PC-3 (cell line): ENCODE measurements around the gene MEG3. TPM values are rescaled to one million over a fixed set of nuclear protein-coding genes. Genes with fewer than 3 reads are reported as not detected.
A peak's percentile ranks its signal among the peaks of the same experiment; 100 is the strongest.

Experiments used
- ATAC-seq: fragments of 200-7000 bp; cut with Tn5 transposase; 2 replicates; pipeline ENCODE4 v1.9.1; 2020; ENCODE audit warnings: mild to moderate bottlenecking, moderate library complexity
- BruUV-seq: library from RNA; stranded (reverse); fragments of 400-500 nt; replicated peaks from 2 replicates; lab custom pipeline; 2021; lab: Mats Ljungman, UMichigan
- CTCF ChIA-PET: fragments of 300-600 bp; sonication (Branson Sonifier 250); formaldehyde crosslinking; loops from one replicate; lab custom pipeline; 2022; ENCODE audit warnings: antibody characterized with exemption; lab: Charles Lee
- POLR2A ChIA-PET: fragments of 300-600 bp; sonication (Branson Sonifier 250); formaldehyde crosslinking; loops from one replicate; lab custom pipeline; 2022; ENCODE audit warnings: antibody characterized with exemption; ENCODE audit not compliant: unreplicated experiment; lab: Charles Lee
- DNase-seq: peaks from one replicate; pipeline ENCODE4 v3.0.0-alpha.2; 2015
- H2AFZ ChIP-seq: fragments of 300-600 bp; sonication (generic); 2 replicates; pipeline ENCODE4 v1.6.0; 2016; ENCODE audit warnings: antibody characterized with exemption, low read length
- H3F3A ChIP-seq: fragments of 300-600 bp; sonication (generic); one replicate; pipeline ENCODE4 v1.6.0; 2017; ENCODE audit warnings: antibody characterized with exemption, low read length, control low read depth, mild to moderate bottlenecking; ENCODE audit not compliant: unreplicated experiment
- H3K27ac ChIP-seq: fragments of 300-600 bp; sonication (generic); 2 replicates; pipeline ENCODE4 v1.5.1; 2016; ENCODE audit warnings: mild to moderate bottlenecking, low read length
- H3K27me3 ChIP-seq: fragments of 300-600 bp; sonication (generic); 2 replicates; pipeline ENCODE4 v1.6.1; 2016; ENCODE audit warnings: low read length, mixed read lengths
- H3K36me3 ChIP-seq: fragments of 300-600 bp; sonication (generic); 2 replicates; pipeline ENCODE4 v1.6.1; 2016; ENCODE audit warnings: low read depth, mixed run types, low read length, mixed read lengths
- H3K4me1 ChIP-seq: fragments of 300-600 bp; sonication (generic); 2 replicates; pipeline ENCODE4 v1.5.1; 2016; ENCODE audit warnings: low read length; ENCODE audit not compliant: insufficient read depth
- H3K4me2 ChIP-seq: fragments of 300-600 bp; sonication (generic); 2 replicates; pipeline ENCODE4 v1.6.0; 2016; ENCODE audit warnings: low read length
- H3K4me3 ChIP-seq: fragments of 300-600 bp; sonication (generic); 2 replicates; pipeline ENCODE4 v1.5.1; 2016; ENCODE audit warnings: mild to moderate bottlenecking, low read length, mixed read lengths
- H3K79me2 ChIP-seq: fragments of 300-600 bp; sonication (generic); 2 replicates; pipeline ENCODE4 v1.6.1; 2017; ENCODE audit warnings: low read length, mixed read lengths
- H3K9ac ChIP-seq: fragments of 300-600 bp; sonication (generic); 2 replicates; pipeline ENCODE4 v1.6.0; 2016; ENCODE audit warnings: mild to moderate bottlenecking, low read length
- H3K9me2 ChIP-seq: fragments of 300-600 bp; sonication (generic); replicated peaks from 2 replicates; pipeline ENCODE4 v1.6.1; 2016; ENCODE audit warnings: mixed run types, low read length, mixed read lengths
- H3K9me3 ChIP-seq: fragments of 300-600 bp; sonication (generic); 2 replicates; pipeline ENCODE4 v1.6.1; 2016; ENCODE audit warnings: low read length, mixed read lengths
- H4K20me1 ChIP-seq: fragments of 300-600 bp; sonication (generic); 2 replicates; pipeline ENCODE4 v1.6.1; 2016; ENCODE audit warnings: low read length, mixed read lengths
- CTCF ChIP-seq: fragments of 300-600 bp; sonication (generic); conservative IDR thresholded peaks from 2 replicates; pipeline ENCODE4 v1.5.1; 2017; ENCODE audit warnings: antibody characterized with exemption, low read depth, mild to moderate bottlenecking, low read length
- EZH2 ChIP-seq: fragments of 300-600 bp; sonication (generic); IDR thresholded peaks from one replicate; pipeline ENCODE4 v1.6.1; 2017; ENCODE audit warnings: antibody characterized with exemption, mild to moderate bottlenecking, low read length; ENCODE audit not compliant: unreplicated experiment
- EZH2phosphoT487 ChIP-seq: fragments of 300-600 bp; sonication (generic); IDR thresholded peaks from 2 replicates; pipeline ENCODE4 v1.6.1; 2018; ENCODE audit warnings: mild to moderate bottlenecking, antibody characterized with exemption, low read length, borderline replicate concordance
- intact Hi-C: fragments of 100-400 bp; cut with micrococcal nuclease; formaldehyde crosslinking; loops from 2 replicates; pipeline ENCODE4 v1.9.0; 2023
- total RNA-seq: library from RNA; depleted of rRNA; stranded (reverse); fragments of >200 nt; gene quantifications from 2 replicates; pipeline ENCODE4 v1.2.3, GENCODE V29; 2014

MEG3 gene
- total RNA-seq, 1 experiment from 2014 or later: not detected

- no peaks in the 10 kb centered on the region for H3K79me2 ChIP-seq
- no peak overlapping the region for H2AFZ ChIP-seq
- no TSS peak for BruUV-seq
- H4K20me1 ChIP-seq: no peaks in the 10 kb centered on the region
- no peak overlapping the region for H3K9ac ChIP-seq
- H3K4me3 ChIP-seq: no peak overlapping the region
- intact Hi-C loops: no loop called here
- no peaks in the 10 kb centered on the region for H3K9me3 ChIP-seq
- H3K27ac ChIP-seq: no peak overlapping the region
- no peaks in the 10 kb centered on the region for H3K27me3 ChIP-seq
- TF ChIP-seq EZH2phosphoT487 (no peak), EZH2 (no peak), CTCF (peak; percentile 40; the same call in 1 of the 2 replicates)
- no peaks in the 10 kb centered on the region for H3K4me1 ChIP-seq
- no peaks in the 10 kb centered on the region for H3K36me3 ChIP-seq
- ATAC-seq: peak; percentile 29; the same call in 1 of the 2 replicates
- H3K4me2 ChIP-seq: no peak overlapping the region
- CTCF ChIA-PET: interaction anchor here (0.5 kb wide), 1 partner anchor 82 kb away, joined by 4 read pairs; no protein-coding TSS in a partner anchor
- peak; percentile 20 for DNase-seq
- H3F3A ChIP-seq: no peaks in the 10 kb centered on the region
- POLR2A ChIA-PET: no interaction called here
- H3K9me2 ChIP-seq: no peaks in the 10 kb centered on the region
Observed at GRCh38 chr14:100828031-100828769, 2.3 kb downstream of the MEG3 start.

- H3K4me1 ChIP-seq: no peaks in the 10 kb centered on the region
- no peak overlapping the region for H2AFZ ChIP-seq
- no peak overlapping the region for H3K9ac ChIP-seq
- TF ChIP-seq EZH2phosphoT487 (no peak), CTCF (no peak), EZH2 (no peak)
- ChIA-PET CTCF (no interaction called here), POLR2A (no interaction called here)
- no peak overlapping the region for H3K4me2 ChIP-seq
- H3K9me2 ChIP-seq: no peaks in the 10 kb centered on the region
- intact Hi-C loops: no loop called here
- no peak for ATAC-seq
- no peak for DNase-seq
- H3F3A ChIP-seq: no peaks in the 10 kb centered on the region
- no peak overlapping the region for H3K27ac ChIP-seq
- no peak overlapping the region for H3K4me3 ChIP-seq
- H3K79me2 ChIP-seq: no peaks in the 10 kb centered on the region
- H3K27me3 ChIP-seq: 0 out of 2 replicates have a peak, but pooled peaks cover 7% of the 10 kb centered on the region
- no peaks in the 10 kb centered on the region for H3K9me3 ChIP-seq
- no peaks in the 10 kb centered on the region for H3K36me3 ChIP-seq
- no TSS peak for BruUV-seq
- H4K20me1 ChIP-seq: no peaks in the 10 kb centered on the region
Observed at GRCh38 chr14:100830681-100831080, 4.8 kb downstream of the MEG3 start.
